ENCODE results near the gene UROC1.

DNA sequence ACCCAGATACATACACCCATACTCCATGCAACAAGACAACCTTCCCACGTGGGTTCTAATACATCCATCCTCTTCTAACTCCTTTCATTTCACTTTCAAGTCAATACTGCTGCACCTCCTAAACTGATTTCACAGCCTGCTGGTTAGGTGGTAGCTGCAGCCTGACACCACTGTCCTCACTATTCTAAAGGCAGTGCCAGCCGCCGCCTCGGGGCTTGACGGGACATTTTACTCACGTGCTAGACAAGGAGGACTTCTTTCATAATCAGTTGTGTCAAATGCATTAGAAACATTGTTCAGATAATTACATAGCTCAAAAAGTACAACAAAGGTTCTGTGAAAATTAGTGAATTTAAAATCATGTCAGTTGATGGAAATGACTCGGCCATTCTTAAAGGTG is 6.3 kb downstream of the UROC1 start:
- TF ChIP-seq CEBPB (IDR thresholded peaks at IDR 0.05; ENCODE audit: low read depth), result no peak
- TF ChIP-seq, protein P1, sequence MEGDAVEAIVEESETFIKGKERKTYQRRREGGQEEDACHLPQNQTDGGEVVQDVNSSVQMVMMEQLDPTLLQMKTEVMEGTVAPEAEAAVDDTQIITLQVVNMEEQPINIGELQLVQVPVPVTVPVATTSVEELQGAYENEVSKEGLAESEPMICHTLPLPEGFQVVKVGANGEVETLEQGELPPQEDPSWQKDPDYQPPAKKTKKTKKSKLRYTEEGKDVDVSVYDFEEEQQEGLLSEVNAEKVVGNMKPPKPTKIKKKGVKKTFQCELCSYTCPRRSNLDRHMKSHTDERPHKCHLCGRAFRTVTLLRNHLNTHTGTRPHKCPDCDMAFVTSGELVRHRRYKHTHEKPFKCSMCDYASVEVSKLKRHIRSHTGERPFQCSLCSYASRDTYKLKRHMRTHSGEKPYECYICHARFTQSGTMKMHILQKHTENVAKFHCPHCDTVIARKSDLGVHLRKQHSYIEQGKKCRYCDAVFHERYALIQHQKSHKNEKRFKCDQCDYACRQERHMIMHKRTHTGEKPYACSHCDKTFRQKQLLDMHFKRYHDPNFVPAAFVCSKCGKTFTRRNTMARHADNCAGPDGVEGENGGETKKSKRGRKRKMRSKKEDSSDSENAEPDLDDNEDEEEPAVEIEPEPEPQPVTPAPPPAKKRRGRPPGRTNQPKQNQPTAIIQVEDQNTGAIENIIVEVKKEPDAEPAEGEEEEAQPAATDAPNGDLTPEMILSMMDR (IDR thresholded peaks at IDR 0.05 in 2 of 3, conservative IDR thresholded peaks at IDR 0.05 in 1 of 3; ENCODE audit: borderline replicate concordance in 1 of 3, insufficient read depth in 1 of 3, low read depth in 2 of 3, low read length in 2 of 3), result no peak
- TF ChIP-seq ZFX (IDR thresholded peaks at IDR 0.05), result no peak
- TF ChIP-seq POLR2AphosphoS5 (IDR thresholded peaks at IDR 0.05; ENCODE audit: low read depth, low read length), result no peak
- TF ChIP-seq EZH2 (IDR thresholded peaks at IDR 0.05), result no peak

Measured in HCT116 (cell line).